ENCODE results near the gene HNF4A. TPM values are rescaled to one million over a fixed set of nuclear protein-coding genes. Genes with fewer than 3 reads are reported as not detected.

HNF4A gene
- total RNA-seq, 1 experiment from 2014 or later, result 0.15 TPM

GRCh38 chr20:44424039-44424495 is 68.6 kb downstream of the HNF4A start (continued):
- TF ChIP-seq ZNF532 (CRISPR knock-in tag; IDR thresholded peaks at IDR 0.05; ENCODE audit: borderline replicate concordance) (no peak), ZMAT4 (CRISPR knock-in tag; IDR thresholded peaks at IDR 0.05) (no peak), ZNF281 (CRISPR knock-in tag; IDR thresholded peaks at IDR 0.05) (no peak), NFE2L1 (CRISPR knock-in tag; IDR thresholded peaks at IDR 0.05) (no peak)

- ChIA-PET CTCF (interaction anchor here (0.6 to 1.1 kb wide), 2 partner anchors 38 to 94 kb away, joined by 3 to 7 read pairs; no protein-coding TSS in a partner anchor), POLR2A (no interaction called here)
- no peak for DNase-seq (ENCODE audit: low spot score)
- no peak overlapping the region for H3K4me3 Mint-ChIP-seq
- no peaks in the 10 kb centered on the region for H3K4me1 Mint-ChIP-seq
- no peaks in the 10 kb centered on the region for H3K9me3 Mint-ChIP-seq
- H3K36me3 Mint-ChIP-seq, result no peaks in the 10 kb centered on the region
- H3K27me3 Mint-ChIP-seq (ENCODE audit: low read depth), result no peaks in the 10 kb centered on the region
- H3K27ac Mint-ChIP-seq, result no peak overlapping the region
- no peak for ATAC-seq
- TF ChIP-seq AR (CRISPR knock-in tag; IDR thresholded peaks at IDR 0.05) (no peak), FOXP4 (CRISPR knock-in tag; IDR thresholded peaks at IDR 0.05) (no peak), GRHL2 (CRISPR knock-in tag; IDR thresholded peaks at IDR 0.05; ENCODE audit: insufficient replicate concordance, severe bottlenecking) (no peak), ETV6 (CRISPR knock-in tag; IDR thresholded peaks at IDR 0.05) (no peak), NR3C1 (CRISPR knock-in tag; conservative IDR thresholded peaks at IDR 0.05; ENCODE audit: low read depth) (no peak), ZBTB43 (CRISPR knock-in tag; IDR thresholded peaks at IDR 0.05) (no peak), FOXK1 (CRISPR knock-in tag; IDR thresholded peaks at IDR 0.05) (no peak), ZNF416 (CRISPR knock-in tag; IDR thresholded peaks at IDR 0.05) (no peak), PRDM15 (CRISPR knock-in tag; IDR thresholded peaks at IDR 0.05) (no peak), CREM (CRISPR knock-in tag; IDR thresholded peaks at IDR 0.05) (no peak), ZNF232 (CRISPR knock-in tag; IDR thresholded peaks at IDR 0.05) (no peak), HMGXB4 (CRISPR knock-in tag; IDR thresholded peaks at IDR 0.05) (no peak)
Measured at GRCh38 chr20:44425923-44426322, 70.4 kb downstream of the HNF4A start.
